Psoas muscle (tissue), 8 donors: Measurements from ENCODE around the gene MGLL. TPM values are rescaled to one million over a fixed set of nuclear protein-coding genes. Genes with fewer than 3 reads are reported as not detected.

Source experiments
- ATAC-seq, 4 donors: fragments of 200-7000 bp; cut with Tn5 transposase; one replicate each; pipeline ENCODE4 v1.9.1; 2020; ENCODE audit warnings: moderate library complexity in 3 of 4, mild to moderate bottlenecking in 2 of 4
- DNase-seq, 2 donors: peaks; one replicate each; pipeline ENCODE4 v3.0.0-alpha.2; 2020
- H3K27ac ChIP-seq: fragments of 200-600 bp; one replicate; pipeline ENCODE4 v1.8.0; 2022
- H3K27me3 ChIP-seq, 3 donors: fragments of 200-600 bp in 1 of 3; one replicate each; pipeline versions ENCODE4 v1.6.1 to v1.8.0; 2013 to 2022; ENCODE audit warnings: low read length in 2 of 3, mild to moderate bottlenecking in 2 of 3, moderate library complexity in 1 of 3; ENCODE audit not compliant: insufficient read depth in 3 of 3
- H3K36me3 ChIP-seq, 2 donors: fragments of 200-600 bp in 1 of 2; one replicate each; pipeline versions ENCODE4 v1.6.1 to v1.8.0; 2013 to 2022; ENCODE audit warnings: low read depth in 1 of 2, mild to moderate bottlenecking in 1 of 2, moderate library complexity in 1 of 2; ENCODE audit not compliant: insufficient read depth in 1 of 2
- H3K4me1 ChIP-seq: fragments of 200-600 bp; one replicate; pipeline ENCODE4 v1.8.0; 2022
- H3K4me3 ChIP-seq: fragments of 200-600 bp; one replicate; pipeline ENCODE4 v1.8.0; 2022; ENCODE audit warnings: mild to moderate bottlenecking
- H3K9me3 ChIP-seq: fragments of 200-600 bp; one replicate; pipeline ENCODE4 v1.8.0; 2022
- WGBS, 3 donors: extraction: QIAGEN DNeasy Blood & Tissue Kit; methylation state at CpG; one replicate each; pipeline versions ENCODE4 v1.1.6 to v1.1.7; 2013; 5-methylcytosine and 5-hydroxymethylcytosine counted together
- intact Hi-C, 2 donors: fragments of 100-400 bp; cut with DNase I; formaldehyde crosslinking; loops; one replicate each; pipeline versions ENCODE4 v1.11.0 to v1.14.2; 2022
- polyA plus RNA-seq, 3 donors: library from polyadenylated mRNA; stranded (reverse); fragments of 200-250 nt; gene quantifications; one replicate each; pipeline ENCODE4 v1.2.3, GENCODE V29; 2013
- total RNA-seq, 4 donors: library from RNA; stranded (reverse); fragmentation: NEBNext Ultra II Directional in 2 of 4; extraction: Animal tissue kit (Norgen Biotek cat#: 25700) in 2 of 4; gene quantifications; one replicate each; pipeline versions ENCODE4 v1.2.1 to v1.2.4, GENCODE V29; 2021 to 2023
- TF ChIP-seq, protein P1 (sequence below): fragments of 200-600 bp; IDR thresholded peaks from one replicate; pipeline ENCODE4 v1.8.0; 2022; ENCODE audit warnings: antibody characterized with exemption
- donor health status: healthy with polysubstance abuse.
- donor health status: DM: no; HTN: no; CAD: no; lungs with moderate emphysema.
- donor health status: Bipolar disorder and iron deficiency.
- donor health status: healthy.
- donor health status: DM: yes; HTN: yes; CAD: no.
- donor health status: DM: no; HTN: no; CAD: no.
- donor health status: DM: no; HTN: no; CAD: no.
- donor health status: DM: yes; HTN: yes; CAD: no.

The MGLL gene
- total and polyA plus RNA-seq, 7 donors = 32.8 to 85.6 (median 63.0) TPM

- TF ChIP-seq, protein P1, sequence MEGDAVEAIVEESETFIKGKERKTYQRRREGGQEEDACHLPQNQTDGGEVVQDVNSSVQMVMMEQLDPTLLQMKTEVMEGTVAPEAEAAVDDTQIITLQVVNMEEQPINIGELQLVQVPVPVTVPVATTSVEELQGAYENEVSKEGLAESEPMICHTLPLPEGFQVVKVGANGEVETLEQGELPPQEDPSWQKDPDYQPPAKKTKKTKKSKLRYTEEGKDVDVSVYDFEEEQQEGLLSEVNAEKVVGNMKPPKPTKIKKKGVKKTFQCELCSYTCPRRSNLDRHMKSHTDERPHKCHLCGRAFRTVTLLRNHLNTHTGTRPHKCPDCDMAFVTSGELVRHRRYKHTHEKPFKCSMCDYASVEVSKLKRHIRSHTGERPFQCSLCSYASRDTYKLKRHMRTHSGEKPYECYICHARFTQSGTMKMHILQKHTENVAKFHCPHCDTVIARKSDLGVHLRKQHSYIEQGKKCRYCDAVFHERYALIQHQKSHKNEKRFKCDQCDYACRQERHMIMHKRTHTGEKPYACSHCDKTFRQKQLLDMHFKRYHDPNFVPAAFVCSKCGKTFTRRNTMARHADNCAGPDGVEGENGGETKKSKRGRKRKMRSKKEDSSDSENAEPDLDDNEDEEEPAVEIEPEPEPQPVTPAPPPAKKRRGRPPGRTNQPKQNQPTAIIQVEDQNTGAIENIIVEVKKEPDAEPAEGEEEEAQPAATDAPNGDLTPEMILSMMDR = no peak
- no peak for ATAC-seq
- 71 to 85% (median 72%) methylated on average over 6 of the region's 6 CpGs for WGBS, 3 donors
Observed at GRCh38 chr3:127857333-127857732, 35.0 kb upstream of the MGLL start.

DNA sequence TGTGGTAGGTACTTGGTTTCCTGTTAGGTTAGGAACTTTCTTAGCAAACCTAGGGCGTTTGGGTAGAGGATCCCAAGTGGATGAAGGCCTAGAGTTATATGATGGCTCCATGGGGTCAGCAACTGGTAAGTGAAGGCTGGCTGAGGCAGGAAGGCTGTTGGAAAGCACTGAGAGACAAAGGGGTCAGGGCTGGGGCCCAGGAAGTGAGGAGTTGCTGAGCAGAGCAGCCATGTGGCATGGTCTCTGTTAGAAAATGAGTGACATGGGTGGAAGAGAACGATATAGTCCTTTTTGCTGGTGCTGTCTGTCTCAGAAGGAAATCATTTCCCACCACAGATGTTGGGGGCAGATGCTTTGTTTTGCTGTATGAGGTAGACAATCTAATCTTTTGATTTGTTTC is 34.5 kb upstream of the MGLL start:
- TF ChIP-seq, protein P1 = no peak
- no peaks in the 10 kb centered on the region for H3K4me1 ChIP-seq
- H3K36me3 ChIP-seq = no peaks in the 10 kb centered on the region
- intact Hi-C loops = no loop called here
- ATAC-seq (no peak), DNase-seq (no peak)
- WGBS, 3 donors = 91 to 97% (median 93%) methylated on average over 2 of the region's 2 CpGs
- H3K27ac ChIP-seq = no peak overlapping the region
- no peaks in the 10 kb centered on the region for H3K9me3 ChIP-seq
- no peaks in the 10 kb centered on the region for H3K27me3 ChIP-seq
- no peak overlapping the region for H3K4me3 ChIP-seq

More at GRCh38 chr3:127857333-127857732, 35.0 kb upstream of the MGLL start:
- no peak overlapping the region for H3K27ac ChIP-seq
- no peak overlapping the region for H3K4me3 ChIP-seq
- intact Hi-C loops = no loop called here
- no peaks in the 10 kb centered on the region for H3K27me3 ChIP-seq
- H3K9me3 ChIP-seq = no peaks in the 10 kb centered on the region
- no peaks in the 10 kb centered on the region for H3K4me1 ChIP-seq
- H3K36me3 ChIP-seq = no peaks in the 10 kb centered on the region
- DNase-seq = no peak

DNA sequence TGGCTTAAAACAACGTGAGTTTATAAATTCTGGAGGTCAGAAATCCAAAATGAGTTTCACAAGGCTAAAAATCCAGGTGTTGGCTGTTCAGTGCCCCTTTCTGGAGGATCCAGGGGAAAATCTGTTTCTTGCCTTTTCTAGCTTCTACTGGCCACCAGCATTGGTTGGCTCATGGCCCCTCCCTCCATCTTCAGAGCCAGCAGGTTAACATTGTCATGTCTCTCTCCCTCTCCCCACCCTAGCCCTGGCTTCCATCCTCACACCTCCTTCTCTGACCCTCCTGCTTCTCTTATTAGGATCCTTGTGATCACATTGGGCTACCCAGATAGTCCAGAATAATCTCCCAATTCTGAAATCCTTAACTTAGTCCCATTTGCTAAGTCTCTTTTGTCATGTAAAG is 32.9 kb upstream of the MGLL start:
- Histone ChIP-seq H3K4me1 (no peaks in the 10 kb centered on the region), H3K36me3 (no peaks in the 10 kb centered on the region), H3K4me3 (no peak overlapping the region), H3K9me3 (no peaks in the 10 kb centered on the region), H3K27ac (no peak overlapping the region), H3K27me3 (no peaks in the 10 kb centered on the region)
- intact Hi-C loops = no loop called here
- WGBS, 3 donors = 69 to 74% (median 73%) methylated on average over 1 of the region's 1 CpG
- DNase-seq (no peak), ATAC-seq (no peak)
- TF ChIP-seq, protein P1 = no peak

GRCh38 chr3:127853681-127854080 is 31.4 kb upstream of the MGLL start:
- intact Hi-C loops = no loop called here
- TF ChIP-seq, protein P1 = no peak
- Histone ChIP-seq H3K4me3 (no peak overlapping the region), H3K9me3 (no peaks in the 10 kb centered on the region), H3K27me3 (no peaks in the 10 kb centered on the region), H3K27ac (no peak overlapping the region), H3K36me3 (no peaks in the 10 kb centered on the region), H3K4me1 (no peaks in the 10 kb centered on the region)
- ATAC-seq = no peak
- DNase-seq = no peak
- 89 to 95% (median 92%) methylated on average over 10 of the region's 10 CpGs for WGBS, 3 donors

DNA sequence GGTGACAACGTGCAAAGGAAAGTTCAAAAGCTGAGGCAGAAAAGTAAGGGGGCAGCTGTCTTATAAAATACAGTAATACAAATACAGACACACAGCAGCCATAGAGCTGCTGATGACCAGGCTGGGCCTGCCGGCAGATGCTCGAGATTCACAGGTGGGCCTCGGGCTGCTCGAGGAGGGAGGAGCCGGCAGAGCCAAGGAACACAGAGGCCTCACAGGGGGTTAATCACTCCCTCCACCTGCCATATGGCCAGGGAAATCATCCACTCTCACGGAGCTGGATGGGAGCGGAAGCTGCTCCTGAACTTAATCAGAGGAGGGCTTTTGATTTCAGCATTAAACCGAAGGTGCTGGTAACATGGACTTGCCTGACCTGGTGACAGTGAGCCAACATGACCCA is 29.6 kb upstream of the MGLL start:
- 90 to 92% (median 90%) methylated on average over 9 of the region's 9 CpGs for WGBS, 3 donors
- no peak for DNase-seq
- Histone ChIP-seq H3K27ac (no peak overlapping the region), H3K36me3 (no peaks in the 10 kb centered on the region), H3K4me1 (no peaks in the 10 kb centered on the region), H3K4me3 (no peak overlapping the region), H3K9me3 (no peaks in the 10 kb centered on the region), H3K27me3 (no peaks in the 10 kb centered on the region)
- TF ChIP-seq, protein P1 = no peak
- intact Hi-C loops = no loop called here
- ATAC-seq = no peak
